ENCODE results near the gene KCNMA1. TPM values are rescaled to one million over a fixed set of nuclear protein-coding genes. Genes with fewer than 3 reads are reported as not detected.

Gene KCNMA1
- total RNA-seq, 1 experiment from 2014 or later, result 143 TPM

- no TSS peak for BruUV-seq (replicated peaks)
- Histone ChIP-seq H3K9ac (ENCODE audit: low read length) (no peak overlapping the region), H3F3A (ENCODE audit: low read length, unreplicated experiment) (no peaks in the 10 kb centered on the region), H3K27me3 (ENCODE audit: low read length) (no peaks in the 10 kb centered on the region), H3K9me3 (ENCODE audit: low read length) (no peaks in the 10 kb centered on the region), H3K9me2 (replicated peaks; ENCODE audit: low read length) (no peaks in the 10 kb centered on the region; the same call in 1 of the 2 replicates), H3K36me3 (ENCODE audit: low read depth, low read length) (peaks cover 11% of the 10 kb centered on the region), H2AFZ (ENCODE audit: low read length) (no peak overlapping the region), H3K79me2 (ENCODE audit: low read length) (no peaks in the 10 kb centered on the region), H4K20me1 (ENCODE audit: low read length) (no peaks in the 10 kb centered on the region), H3K27ac (ENCODE audit: low read length) (no peak overlapping the region), H3K4me2 (ENCODE audit: low read length) (no peak overlapping the region), H3K4me3 (ENCODE audit: low read length) (no peak overlapping the region), H3K4me1 (ENCODE audit: insufficient read depth, low read length) (no peaks in the 10 kb centered on the region)
- ChIA-PET POLR2A (ENCODE audit: unreplicated experiment) (no interaction called here), CTCF (no interaction called here)
- TF ChIP-seq EZH2phosphoT487 (IDR thresholded peaks at IDR 0.05; ENCODE audit: borderline replicate concordance, low read length) (no peak), EZH2 (IDR thresholded peaks at IDR 0.05; ENCODE audit: low read length, unreplicated experiment) (no peak)
- TF ChIP-seq, protein P1, sequence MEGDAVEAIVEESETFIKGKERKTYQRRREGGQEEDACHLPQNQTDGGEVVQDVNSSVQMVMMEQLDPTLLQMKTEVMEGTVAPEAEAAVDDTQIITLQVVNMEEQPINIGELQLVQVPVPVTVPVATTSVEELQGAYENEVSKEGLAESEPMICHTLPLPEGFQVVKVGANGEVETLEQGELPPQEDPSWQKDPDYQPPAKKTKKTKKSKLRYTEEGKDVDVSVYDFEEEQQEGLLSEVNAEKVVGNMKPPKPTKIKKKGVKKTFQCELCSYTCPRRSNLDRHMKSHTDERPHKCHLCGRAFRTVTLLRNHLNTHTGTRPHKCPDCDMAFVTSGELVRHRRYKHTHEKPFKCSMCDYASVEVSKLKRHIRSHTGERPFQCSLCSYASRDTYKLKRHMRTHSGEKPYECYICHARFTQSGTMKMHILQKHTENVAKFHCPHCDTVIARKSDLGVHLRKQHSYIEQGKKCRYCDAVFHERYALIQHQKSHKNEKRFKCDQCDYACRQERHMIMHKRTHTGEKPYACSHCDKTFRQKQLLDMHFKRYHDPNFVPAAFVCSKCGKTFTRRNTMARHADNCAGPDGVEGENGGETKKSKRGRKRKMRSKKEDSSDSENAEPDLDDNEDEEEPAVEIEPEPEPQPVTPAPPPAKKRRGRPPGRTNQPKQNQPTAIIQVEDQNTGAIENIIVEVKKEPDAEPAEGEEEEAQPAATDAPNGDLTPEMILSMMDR (conservative IDR thresholded peaks at IDR 0.05; ENCODE audit: low read depth, low read length), result no peak
- intact Hi-C loops (cut with micrococcal nuclease), result no loop called here
- DNase-seq (no peak), ATAC-seq (no peak)
These were observed 732.4 kb downstream of the KCNMA1 start for GRCh38 chr10:76905251-76905650.

- Histone ChIP-seq H3F3A (ENCODE audit: low read length, unreplicated experiment) (no peaks in the 10 kb centered on the region), H4K20me1 (ENCODE audit: low read length) (no peaks in the 10 kb centered on the region), H3K4me1 (ENCODE audit: insufficient read depth, low read length) (no peaks in the 10 kb centered on the region), H3K4me2 (ENCODE audit: low read length) (no peak overlapping the region), H3K27ac (ENCODE audit: low read length) (no peak overlapping the region), H3K36me3 (ENCODE audit: low read depth, low read length) (no peaks in the 10 kb centered on the region), H3K9me3 (ENCODE audit: low read length) (no peaks in the 10 kb centered on the region), H3K27me3 (ENCODE audit: low read length) (no peaks in the 10 kb centered on the region), H3K4me3 (ENCODE audit: low read length) (no peak overlapping the region), H3K79me2 (ENCODE audit: low read length) (no peaks in the 10 kb centered on the region), H3K9me2 (replicated peaks; ENCODE audit: low read length) (no peaks in the 10 kb centered on the region), H3K9ac (ENCODE audit: low read length) (no peak overlapping the region), H2AFZ (ENCODE audit: low read length) (no peak overlapping the region)
- CTCF ChIA-PET, result no interaction called here
- POLR2A ChIA-PET (ENCODE audit: unreplicated experiment), result no interaction called here
- DNase-seq (no peak), ATAC-seq (no peak)
- intact Hi-C loops (cut with micrococcal nuclease), result no loop called here
- no TSS peak for BruUV-seq (replicated peaks)
- TF ChIP-seq, protein P1 (conservative IDR thresholded peaks at IDR 0.05; ENCODE audit: low read depth, low read length), result no peak
- TF ChIP-seq EZH2phosphoT487 (IDR thresholded peaks at IDR 0.05; ENCODE audit: borderline replicate concordance, low read length) (no peak), EZH2 (IDR thresholded peaks at IDR 0.05; ENCODE audit: low read length, unreplicated experiment) (no peak)
These were observed 734.1 kb downstream of the KCNMA1 start for GRCh38 chr10:76903387-76903945.

GRCh38 chr10:76902949-76903348 lies 734.7 kb downstream of the KCNMA1 start:
- Histone ChIP-seq H3K9me2 (replicated peaks; ENCODE audit: low read length) (no peaks in the 10 kb centered on the region), H3K9ac (ENCODE audit: low read length) (no peak overlapping the region), H3F3A (ENCODE audit: low read length, unreplicated experiment) (no peaks in the 10 kb centered on the region), H3K4me3 (ENCODE audit: low read length) (no peak overlapping the region), H3K27ac (ENCODE audit: low read length) (no peak overlapping the region), H3K4me1 (ENCODE audit: insufficient read depth, low read length) (no peaks in the 10 kb centered on the region), H3K27me3 (ENCODE audit: low read length) (no peaks in the 10 kb centered on the region), H3K79me2 (ENCODE audit: low read length) (no peaks in the 10 kb centered on the region), H4K20me1 (ENCODE audit: low read length) (no peaks in the 10 kb centered on the region), H3K9me3 (ENCODE audit: low read length) (no peaks in the 10 kb centered on the region), H3K4me2 (ENCODE audit: low read length) (no peak overlapping the region), H3K36me3 (ENCODE audit: low read depth, low read length) (no peaks in the 10 kb centered on the region), H2AFZ (ENCODE audit: low read length) (no peak overlapping the region)
- ChIA-PET CTCF (interaction anchor here (0.6 kb wide), 1 partner anchor 73 kb away, joined by 3 read pairs; no protein-coding TSS in a partner anchor), POLR2A (ENCODE audit: unreplicated experiment) (no interaction called here)
- DNase-seq (peak; percentile 74), ATAC-seq (peak; percentile 79)
- TF ChIP-seq, protein P1 (conservative IDR thresholded peaks at IDR 0.05; ENCODE audit: low read depth, low read length), result peak; percentile 95
- TF ChIP-seq EZH2phosphoT487 (IDR thresholded peaks at IDR 0.05; ENCODE audit: borderline replicate concordance, low read length) (no peak), EZH2 (IDR thresholded peaks at IDR 0.05; ENCODE audit: low read length, unreplicated experiment) (no peak)
- BruUV-seq (replicated peaks), result no TSS peak
- intact Hi-C loops (cut with micrococcal nuclease), result no loop called here

Measured in PC-3 (cell line).